WI38 (cell line): ENCODE measurements around the gene BLZF1.
A peak's percentile ranks its signal among the peaks of the same experiment; 100 is the strongest.

Source experiments
- H3K4me3 ChIP-seq: 2 replicates; pipeline ENCODE4 v1.5.1; 2011; ENCODE audit warnings: low read depth, mild to moderate bottlenecking, control low read depth, low read length
- TF ChIP-seq, protein P1 (sequence below): IDR thresholded peaks from 2 replicates; pipeline ENCODE4 v1.5.1; 2012; ENCODE audit warnings: low read depth, mild to moderate bottlenecking, control low read depth, low read length

The BLZF1 gene, protein sequence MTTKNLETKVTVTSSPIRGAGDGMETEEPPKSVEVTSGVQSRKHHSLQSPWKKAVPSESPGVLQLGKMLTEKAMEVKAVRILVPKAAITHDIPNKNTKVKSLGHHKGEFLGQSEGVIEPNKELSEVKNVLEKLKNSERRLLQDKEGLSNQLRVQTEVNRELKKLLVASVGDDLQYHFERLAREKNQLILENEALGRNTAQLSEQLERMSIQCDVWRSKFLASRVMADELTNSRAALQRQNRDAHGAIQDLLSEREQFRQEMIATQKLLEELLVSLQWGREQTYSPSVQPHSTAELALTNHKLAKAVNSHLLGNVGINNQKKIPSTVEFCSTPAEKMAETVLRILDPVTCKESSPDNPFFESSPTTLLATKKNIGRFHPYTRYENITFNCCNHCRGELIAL

DNA sequence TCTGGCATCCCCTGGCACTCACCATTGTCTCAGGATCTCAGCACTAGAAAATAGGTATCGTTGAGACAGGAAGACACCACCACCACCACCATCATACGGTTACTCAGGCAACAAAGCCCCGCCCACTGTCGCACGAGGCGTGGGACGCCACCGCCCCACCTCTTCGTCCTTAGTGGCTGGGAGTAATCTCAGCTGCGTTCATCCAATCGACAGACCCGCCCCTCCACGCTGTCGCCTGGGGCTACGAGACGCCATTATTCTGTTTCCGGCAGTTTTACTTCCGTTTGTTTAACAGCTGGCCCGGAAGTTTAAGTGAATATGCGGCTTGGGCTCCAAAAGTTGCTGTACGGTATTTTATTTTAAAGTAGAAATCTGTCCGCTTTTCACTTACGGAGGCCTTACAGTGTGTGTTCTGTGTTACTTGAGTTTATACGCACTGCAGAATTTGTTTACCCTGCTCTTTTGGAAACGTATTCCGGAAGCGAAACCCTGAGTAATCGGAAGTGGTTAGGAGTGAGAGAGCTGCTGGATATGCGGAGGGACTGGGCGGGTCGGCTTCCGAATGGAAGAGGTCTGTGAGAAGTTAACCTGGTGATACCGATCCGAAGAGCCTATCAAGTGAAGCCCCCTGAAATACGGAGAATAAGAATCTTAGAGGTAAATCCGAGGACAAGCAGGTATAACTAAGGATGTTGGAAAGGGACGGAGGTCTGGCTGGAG lies at the start of gene BLZF1, which contains the start of gene NME7:
TSS of gene BLZF1 (plus strand) at position 510 of the 720 bp plus-strand sequence. CDS start 1,328 bp downstream, outside the sequence.
TSS of gene NME7 (minus strand) at position 112 of the 720 bp plus-strand sequence. CDS start at position 25, 87 bp downstream.
- H3K4me3 ChIP-seq: peak within 1 kb of the TSS; percentile 91
- TF ChIP-seq, protein P1, sequence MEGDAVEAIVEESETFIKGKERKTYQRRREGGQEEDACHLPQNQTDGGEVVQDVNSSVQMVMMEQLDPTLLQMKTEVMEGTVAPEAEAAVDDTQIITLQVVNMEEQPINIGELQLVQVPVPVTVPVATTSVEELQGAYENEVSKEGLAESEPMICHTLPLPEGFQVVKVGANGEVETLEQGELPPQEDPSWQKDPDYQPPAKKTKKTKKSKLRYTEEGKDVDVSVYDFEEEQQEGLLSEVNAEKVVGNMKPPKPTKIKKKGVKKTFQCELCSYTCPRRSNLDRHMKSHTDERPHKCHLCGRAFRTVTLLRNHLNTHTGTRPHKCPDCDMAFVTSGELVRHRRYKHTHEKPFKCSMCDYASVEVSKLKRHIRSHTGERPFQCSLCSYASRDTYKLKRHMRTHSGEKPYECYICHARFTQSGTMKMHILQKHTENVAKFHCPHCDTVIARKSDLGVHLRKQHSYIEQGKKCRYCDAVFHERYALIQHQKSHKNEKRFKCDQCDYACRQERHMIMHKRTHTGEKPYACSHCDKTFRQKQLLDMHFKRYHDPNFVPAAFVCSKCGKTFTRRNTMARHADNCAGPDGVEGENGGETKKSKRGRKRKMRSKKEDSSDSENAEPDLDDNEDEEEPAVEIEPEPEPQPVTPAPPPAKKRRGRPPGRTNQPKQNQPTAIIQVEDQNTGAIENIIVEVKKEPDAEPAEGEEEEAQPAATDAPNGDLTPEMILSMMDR: no peak

DNA sequence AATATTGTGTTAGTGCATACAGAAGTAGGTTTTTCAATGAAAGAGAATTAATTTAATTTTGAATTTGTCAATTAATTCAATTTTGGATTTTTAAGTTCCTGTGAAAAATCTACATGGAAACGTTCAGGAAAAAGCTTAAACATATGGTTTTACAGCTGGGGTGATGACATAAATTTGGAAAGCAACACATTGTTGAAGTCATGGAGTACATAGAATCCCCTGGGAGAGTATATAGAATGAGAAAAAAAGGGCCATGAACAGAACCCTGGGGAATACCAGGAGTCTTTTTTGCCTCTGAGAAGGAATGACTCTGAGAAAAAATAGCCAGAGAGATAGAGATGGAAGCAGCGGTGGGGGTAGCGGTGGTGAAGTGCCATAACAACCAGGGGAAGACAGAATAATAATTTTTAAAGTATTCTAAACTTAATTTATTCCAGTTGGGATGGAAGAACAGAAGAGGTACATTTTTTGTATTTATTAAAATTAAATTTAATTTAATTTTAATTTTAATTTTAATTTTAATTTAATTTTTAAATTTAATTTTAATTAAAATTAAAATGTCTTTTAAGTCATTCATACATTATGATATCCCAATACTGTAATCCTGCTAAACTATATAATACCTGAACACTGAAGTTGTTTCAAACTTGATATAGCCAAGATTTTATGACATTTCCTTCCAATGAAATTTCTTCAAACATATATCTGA lies 49.3 kb upstream of the BLZF1 start:
- TF ChIP-seq, protein P1: no peak

DNA sequence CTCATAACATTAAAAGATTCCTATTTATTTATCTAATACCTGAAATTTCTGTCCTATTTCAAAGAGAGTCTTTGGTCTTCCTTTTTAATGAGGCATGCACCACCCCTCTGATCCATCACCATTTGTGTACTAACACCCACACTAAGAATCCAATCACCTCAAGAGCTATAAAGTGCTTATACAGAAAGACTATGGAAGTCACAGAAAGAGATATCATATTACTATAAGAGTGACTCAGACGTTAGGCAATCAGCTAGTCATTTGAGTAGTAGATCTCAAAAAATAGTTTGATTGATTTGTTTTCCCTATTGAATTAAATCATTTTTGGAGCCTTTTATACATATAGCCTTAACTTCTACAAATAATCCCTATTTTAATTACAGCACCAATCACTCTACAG lies 46.5 kb upstream of the BLZF1 start:
- TF ChIP-seq, protein P1: no peak
- no peak overlapping the region for H3K4me3 ChIP-seq

More for the DNA sequence above, 49.3 kb upstream of the BLZF1 start:
- H3K4me3 ChIP-seq: no peak overlapping the region

DNA sequence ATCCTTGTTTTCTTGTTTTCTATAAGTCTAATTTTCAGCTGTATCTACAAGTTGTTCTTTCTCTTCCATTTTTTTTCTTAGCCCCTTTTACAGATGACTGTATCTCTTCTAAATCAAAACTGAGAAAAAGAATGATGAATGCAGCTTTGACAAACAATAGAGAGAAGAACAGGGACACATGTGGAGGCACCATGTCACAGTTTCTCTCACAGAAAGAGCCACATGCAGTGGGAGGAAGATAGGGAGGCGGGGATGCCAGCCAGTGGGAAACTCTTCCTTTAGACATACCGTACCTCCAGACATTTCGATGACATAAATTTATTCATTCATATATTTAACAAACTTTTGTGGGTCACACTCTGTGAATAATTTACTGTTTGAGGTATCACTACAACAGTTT lies 45.9 kb upstream of the BLZF1 start:
- TF ChIP-seq, protein P1: no peak
- H3K4me3 ChIP-seq: no peak overlapping the region

DNA sequence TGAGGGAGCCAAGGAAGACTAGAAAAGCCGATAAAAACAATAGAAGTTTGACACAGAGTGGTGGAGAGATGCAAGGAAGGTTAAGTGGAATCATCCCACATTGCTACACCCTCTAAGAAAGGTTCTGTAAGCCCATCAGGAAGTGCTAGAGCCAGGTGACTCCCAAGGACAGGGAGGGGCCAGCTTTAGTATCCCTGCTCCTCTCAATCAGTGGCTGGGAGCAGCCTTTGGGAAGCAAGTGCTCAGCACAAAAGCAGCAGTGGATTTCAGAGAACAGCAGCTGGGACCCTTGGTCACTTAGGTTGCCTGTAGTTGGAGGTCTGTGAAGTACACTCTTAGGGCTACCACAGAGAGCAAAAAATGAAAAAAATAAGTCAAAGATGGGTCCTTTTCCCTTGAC lies 42.9 kb upstream of the BLZF1 start:
- TF ChIP-seq, protein P1: no peak
- H3K4me3 ChIP-seq: no peak overlapping the region

DNA sequence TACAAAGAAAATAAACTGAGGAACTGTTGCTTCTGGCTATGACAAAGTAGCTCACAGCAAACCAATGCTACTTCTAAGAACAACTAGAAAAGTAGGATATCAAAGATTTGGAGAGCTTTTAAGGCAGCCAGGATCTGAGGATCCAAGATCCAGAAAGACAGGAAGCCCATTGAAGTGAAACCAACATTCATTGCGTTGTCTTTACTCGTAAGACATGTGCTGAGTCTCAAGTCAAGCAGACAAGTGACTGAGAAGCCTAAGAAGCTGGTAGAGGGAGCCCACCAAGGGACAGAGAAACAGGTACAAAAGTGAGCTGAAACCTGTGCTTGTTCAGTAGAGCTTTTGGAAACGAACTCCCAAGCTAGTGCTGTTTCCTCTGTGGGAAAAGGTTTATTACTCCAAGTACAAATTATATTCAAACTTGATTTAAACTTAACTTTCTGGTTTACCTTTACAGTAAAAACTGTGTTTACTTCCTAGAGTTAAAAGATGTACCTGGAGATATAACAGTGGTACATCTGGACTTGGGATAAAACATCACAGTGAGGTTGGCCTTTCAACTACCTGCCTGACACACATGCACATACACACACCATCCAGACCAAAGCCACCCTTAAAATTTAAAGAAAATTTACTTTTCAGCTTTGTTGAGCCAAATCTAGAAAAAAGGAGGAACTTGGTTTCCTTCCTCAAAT lies 41.6 kb upstream of the BLZF1 start:
- TF ChIP-seq, protein P1: no peak

More for the DNA sequence above, 41.6 kb upstream of the BLZF1 start:
- no peak overlapping the region for H3K4me3 ChIP-seq
